NCI-H774 (cell line): ENCODE measurements around the gene IMP4.
A peak's percentile ranks its signal among the peaks of the same experiment; 100 is the strongest.
"Not testable (repeated sequence)": the region's sequence is repeated elsewhere in the genome, so short reads cannot be mapped to it uniquely, and the experiment has no call there.

Experiments used
- DNase-seq: peaks from one replicate; lab custom pipeline; 2025; lab: John Stamatoyannopoulos, UW

Gene IMP4, protein sequence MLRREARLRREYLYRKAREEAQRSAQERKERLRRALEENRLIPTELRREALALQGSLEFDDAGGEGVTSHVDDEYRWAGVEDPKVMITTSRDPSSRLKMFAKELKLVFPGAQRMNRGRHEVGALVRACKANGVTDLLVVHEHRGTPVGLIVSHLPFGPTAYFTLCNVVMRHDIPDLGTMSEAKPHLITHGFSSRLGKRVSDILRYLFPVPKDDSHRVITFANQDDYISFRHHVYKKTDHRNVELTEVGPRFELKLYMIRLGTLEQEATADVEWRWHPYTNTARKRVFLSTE

GRCh38 chr2:130342533-130343275 lies at the start of gene IMP4:
IMP4 (plus strand) TSS chr2:130342897; CDS start chr2:130342933, 36 bp downstream.
- peak; percentile 98 for DNase-seq

- no peak for DNase-seq
Observed at GRCh38 chr2:130300258-130300969, 42.3 kb upstream of the IMP4 start.

GRCh38 chr2:130300970-130301348 lies 41.7 kb upstream of the IMP4 start:
- no peak for DNase-seq

GRCh38 chr2:130302164-130302886 lies 40.4 kb upstream of the IMP4 start:
- no peak for DNase-seq

DNA sequence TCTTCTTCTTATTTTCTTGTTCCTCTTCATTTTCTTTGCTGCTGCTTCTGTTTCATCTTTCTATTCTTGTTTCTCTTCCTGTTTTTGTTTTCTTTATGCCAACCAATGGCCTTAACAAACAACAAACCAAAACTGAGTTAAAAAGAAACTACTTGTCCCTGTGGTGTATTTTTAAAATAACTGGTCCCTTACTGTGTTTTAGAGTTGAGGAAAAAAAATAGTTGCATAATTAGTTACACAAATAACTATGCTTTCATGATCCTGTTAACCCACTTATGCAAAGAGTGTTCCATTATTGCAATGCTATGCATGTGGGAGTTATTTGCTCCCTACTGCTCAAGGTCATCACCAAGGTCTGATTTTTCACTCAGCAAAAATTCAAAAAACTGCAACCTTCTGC lies 39.5 kb upstream of the IMP4 start:
- no peak for DNase-seq

GRCh38 chr2:130304726-130305125 lies 38.0 kb upstream of the IMP4 start:
- DNase-seq = no peak

DNA sequence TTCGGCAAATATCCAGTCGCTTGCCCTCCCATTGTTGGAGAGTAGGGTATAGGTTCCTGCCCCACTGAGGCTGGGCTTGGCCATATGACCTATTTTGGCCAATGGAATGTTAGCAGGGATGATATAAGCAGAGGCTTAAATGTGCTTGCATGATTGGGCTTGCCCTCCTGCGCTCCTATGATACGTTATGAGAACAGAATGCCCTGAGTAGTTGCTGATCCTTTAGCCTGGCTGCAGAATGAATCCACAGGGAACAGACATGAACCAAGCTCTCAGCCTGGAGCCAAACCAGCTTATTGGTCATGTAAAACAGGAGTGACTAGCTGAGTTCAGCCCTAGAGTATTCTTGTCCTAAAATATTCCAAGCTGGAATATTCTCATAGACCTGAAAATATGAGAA lies 34.8 kb upstream of the IMP4 start:
- DNase-seq = no peak

DNA sequence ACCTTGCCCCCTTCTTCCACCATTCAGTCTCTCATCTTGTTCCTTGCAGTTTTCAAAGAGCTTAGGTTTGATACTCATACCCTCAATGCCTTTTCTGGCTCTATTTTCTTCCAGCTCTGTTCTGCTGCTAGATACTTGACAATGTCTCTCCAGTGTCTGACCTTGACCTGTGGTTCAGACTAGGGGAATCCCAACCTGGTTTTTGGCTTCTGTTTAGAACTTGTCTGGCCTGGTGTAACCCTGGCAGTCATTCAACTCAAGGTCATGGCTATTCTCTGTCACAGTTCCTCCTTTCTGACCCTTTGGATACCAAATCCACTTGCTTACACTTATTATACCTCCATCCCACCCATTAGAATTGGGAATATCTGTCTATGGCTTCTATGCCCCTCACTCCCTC lies 31.8 kb upstream of the IMP4 start:
- DNase-seq = no peak

DNA sequence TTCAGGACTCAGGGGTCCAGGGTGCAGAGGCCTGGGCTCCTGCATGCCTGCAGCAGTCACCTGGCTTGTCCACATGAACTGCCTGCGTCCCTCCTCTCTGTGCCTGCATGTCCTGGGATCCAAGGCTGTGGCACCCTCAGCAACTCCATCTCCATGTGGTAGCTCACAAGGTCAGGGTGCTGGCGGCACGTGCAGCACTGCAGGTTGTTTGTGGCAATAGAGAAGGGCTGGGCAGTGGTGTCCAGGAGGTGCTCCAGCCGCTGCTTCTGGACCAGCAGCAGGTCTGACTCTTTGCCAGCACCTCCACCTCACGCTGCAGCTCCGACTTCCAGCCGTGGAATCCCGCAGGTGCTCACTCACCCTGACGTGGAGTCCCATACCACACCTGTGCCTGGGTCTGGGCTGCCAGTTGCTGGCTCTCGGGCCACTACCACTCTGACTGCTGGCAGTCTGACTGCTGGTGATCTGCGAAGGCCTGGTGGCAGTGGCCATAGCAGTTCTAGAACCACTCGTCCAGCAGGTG lies 28.8 kb upstream of the IMP4 start:
- DNase-seq = no peak

DNA sequence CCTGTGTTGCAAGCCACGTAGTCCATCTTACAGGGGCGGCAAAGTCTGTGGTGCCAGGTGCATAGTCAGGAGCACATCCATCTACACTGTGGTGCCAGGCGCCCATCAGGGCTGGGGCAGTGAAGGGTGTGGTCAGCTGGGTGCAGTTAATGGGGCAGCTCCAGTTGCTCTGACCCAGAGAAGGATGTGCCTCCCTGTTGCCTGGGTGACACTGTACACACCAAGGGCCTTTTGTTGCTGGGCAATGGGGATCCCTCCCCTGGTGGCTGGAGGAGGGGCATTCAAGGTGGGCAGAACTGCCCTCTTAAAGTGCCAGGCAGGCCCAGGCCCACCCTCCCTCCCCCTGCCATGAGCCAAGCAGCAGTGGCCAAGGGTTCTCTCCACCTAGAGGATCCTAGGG lies 28.3 kb upstream of the IMP4 start:
- DNase-seq = no peak

DNA sequence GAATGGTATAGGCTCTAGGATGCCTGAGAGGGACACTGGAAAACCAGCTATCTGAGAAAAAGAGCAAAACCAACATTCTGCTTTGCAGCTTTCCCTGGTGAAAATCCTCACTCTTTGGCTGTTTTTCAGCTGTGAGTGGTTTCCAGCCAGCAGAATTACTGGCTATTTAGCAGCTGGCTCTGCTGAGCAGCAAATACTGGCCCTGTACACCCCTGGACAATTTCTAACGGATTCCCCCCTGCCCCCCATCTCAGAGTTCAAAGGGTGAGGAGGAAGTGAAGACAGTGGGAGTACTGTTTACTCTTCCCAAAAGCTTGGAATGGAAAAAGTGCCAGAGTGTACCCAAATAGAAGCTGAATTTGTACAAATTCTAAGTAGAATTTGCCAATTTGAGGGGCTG lies 26.1 kb upstream of the IMP4 start:
- no peak for DNase-seq

GRCh38 chr2:130318906-130319305 lies 23.8 kb upstream of the IMP4 start:
- no peak for DNase-seq

DNA sequence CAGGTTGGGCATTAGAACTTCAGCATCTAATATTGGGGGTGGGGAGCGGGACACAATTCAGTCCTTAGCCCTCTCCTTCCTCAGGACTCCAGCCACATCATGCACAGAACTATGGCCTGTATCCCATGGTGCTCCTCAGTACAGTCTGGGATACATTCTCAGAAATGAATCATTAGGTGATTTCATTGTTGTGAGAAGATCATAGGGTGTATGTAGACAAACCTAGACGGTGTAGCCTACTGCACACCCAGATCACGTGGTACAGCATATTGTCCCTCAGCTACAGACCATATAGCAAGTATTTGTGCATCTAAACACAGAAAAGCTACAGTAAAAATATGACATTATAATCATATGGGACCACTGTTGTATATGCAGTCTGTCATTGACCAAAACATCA lies 23.2 kb upstream of the IMP4 start:
- no peak for DNase-seq

- DNase-seq = no peak
Observed at GRCh38 chr2:130327703-130328527, 14.8 kb upstream of the IMP4 start.

DNA sequence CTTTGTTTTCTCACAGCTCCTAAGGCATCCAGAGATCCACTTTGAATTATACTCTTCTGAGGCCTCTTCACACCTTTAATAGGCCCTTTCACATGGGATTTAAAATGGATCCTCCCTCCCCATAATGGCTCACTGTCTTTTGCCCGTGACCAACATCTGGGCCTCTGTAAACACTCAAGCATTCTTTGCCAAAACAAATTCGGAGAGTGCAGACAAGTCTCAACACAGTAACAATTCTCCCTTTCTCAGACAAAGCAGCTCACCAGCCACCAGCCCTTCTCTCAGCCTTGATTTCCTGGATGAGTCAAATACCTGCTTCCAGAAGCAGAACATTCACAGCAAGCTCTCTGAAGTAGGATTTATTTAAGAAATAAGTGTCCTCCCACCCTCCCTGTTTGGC lies 14.0 kb upstream of the IMP4 start:
- DNase-seq = no peak

- DNase-seq = peak; percentile 30
Observed at GRCh38 chr2:130332271-130333073, 10.2 kb upstream of the IMP4 start.

DNA sequence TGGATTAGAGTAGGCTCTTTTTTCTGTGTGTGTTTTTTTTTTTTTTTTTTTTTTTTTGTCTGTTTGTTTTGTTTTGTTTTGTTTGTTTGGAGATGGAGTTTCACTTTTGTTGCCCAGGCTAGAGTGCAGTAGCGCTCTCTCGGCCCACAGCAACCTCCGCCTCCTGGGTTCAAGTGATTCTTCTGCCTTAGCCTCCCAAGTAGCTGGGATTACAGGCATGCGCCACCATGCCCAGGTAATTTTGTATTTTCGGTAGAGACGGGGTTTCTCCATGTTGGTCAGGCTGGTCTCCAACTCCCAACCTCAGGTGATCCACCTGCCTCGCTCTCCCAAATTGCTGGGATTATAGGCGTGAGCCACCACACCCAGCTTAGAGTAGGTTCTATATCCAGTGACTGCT lies 9.4 kb upstream of the IMP4 start:
- DNase-seq = not testable (repeated sequence)

- no peak for DNase-seq
Observed at GRCh38 chr2:130334026-130334425, 8.7 kb upstream of the IMP4 start.

GRCh38 chr2:130335226-130335625 lies 7.5 kb upstream of the IMP4 start:
- DNase-seq = no peak

DNA sequence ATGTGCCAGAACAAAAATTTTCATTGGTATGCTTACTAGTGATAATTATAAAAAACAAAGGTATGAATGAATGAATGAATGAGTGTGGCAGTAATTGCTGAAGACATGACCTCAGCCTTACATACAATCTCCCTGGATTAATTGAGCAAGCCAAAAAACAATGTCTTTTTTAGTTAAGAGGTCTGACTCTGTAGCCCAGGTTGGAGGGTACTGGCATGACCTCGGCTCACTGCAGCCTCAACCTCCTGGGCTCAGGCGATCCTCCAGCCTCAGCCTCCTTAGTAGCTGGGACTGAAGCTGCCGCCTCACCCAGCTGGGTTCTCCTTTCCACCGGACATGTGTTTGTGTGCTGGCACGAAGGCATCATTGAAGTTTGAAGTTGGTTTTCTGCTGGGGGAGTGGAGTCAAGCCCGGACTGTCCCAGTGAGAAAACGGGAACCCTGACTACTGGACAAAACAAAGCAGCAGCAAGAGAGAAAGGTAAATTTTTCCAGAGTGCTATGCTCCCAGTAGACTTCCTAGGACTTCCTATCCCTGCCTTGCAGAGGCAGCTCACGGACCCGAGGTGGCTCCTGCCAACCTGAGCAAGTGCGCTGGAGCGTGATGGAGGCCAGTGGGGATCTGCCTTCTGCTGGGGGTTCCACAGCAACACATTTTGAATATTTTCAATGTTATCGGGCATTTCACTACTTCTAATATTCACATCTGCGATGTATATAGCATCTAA lies 6.4 kb upstream of the IMP4 start:
- no peak for DNase-seq
